Measurements from ENCODE around the gene KSR1.

DNA sequence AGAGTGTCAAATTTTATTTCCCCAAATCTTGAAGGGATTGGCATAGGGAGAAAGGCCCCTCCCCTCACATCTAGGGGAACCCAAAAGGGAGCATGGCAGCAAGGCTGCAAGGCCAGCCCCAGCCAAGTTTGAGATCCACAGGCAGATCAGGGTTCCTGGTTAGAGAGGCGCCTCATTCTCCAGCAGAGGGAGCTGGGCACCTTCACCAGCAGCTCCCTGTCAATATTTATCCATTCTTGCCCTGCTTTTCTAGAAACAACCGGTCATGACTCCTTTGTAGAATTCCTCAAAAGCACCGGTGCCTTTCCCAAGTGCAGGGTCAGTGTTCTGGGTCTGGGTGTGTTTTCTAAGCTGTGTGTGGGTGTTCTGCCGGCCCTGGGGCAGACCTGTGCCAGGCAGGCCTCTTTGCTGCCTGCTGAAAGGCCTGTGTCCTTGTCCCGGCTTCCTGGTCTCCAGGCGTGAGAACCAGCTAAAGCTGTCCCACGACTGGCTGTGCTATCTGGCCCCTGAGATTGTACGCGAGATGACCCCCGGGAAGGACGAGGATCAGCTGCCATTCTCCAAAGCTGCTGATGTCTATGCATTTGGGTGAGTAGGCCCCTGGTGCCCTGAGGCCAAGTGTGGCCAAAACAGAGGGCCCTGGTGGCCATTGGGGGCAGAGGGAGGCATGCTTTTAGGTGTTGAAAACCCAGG is 153.5 kb downstream of the KSR1 start:
- TF ChIP-seq HOMEZ (CRISPR knock-in tag; IDR thresholded peaks at IDR 0.05) (no peak), NFE2L1 (tag; IDR thresholded peaks at IDR 0.05; ENCODE audit: borderline replicate concordance, low read depth) (no peak), MAFG (tag; conservative IDR thresholded peaks at IDR 0.05) (no peak), HCFC1 (IDR thresholded peaks at IDR 0.05; ENCODE audit: low read depth, low read length) (no peak), SMARCC2 (IDR thresholded peaks at IDR 0.05; ENCODE audit: low read depth) (no peak), FOXA1 (IDR thresholded peaks at IDR 0.05; ENCODE audit: borderline replicate concordance) (no peak), FOXK1 (CRISPR knock-in tag; IDR thresholded peaks at IDR 0.05; ENCODE audit: borderline replicate concordance) (no peak), GABPA (tag; conservative IDR thresholded peaks at IDR 0.05; ENCODE audit: low read depth) (no peak), CCNT2 (IDR thresholded peaks at IDR 0.05; ENCODE audit: borderline replicate concordance, extremely low read depth, insufficient read length, low read depth, low read length) (no peak), CREB5 (CRISPR knock-in tag; IDR thresholded peaks at IDR 0.05) (no peak), ZBTB33 (CRISPR knock-in tag; IDR thresholded peaks at IDR 0.05) (no peak), TCF7 (IDR thresholded peaks at IDR 0.05; ENCODE audit: borderline replicate concordance) (no peak)
- TF ChIP-seq, protein P1, sequence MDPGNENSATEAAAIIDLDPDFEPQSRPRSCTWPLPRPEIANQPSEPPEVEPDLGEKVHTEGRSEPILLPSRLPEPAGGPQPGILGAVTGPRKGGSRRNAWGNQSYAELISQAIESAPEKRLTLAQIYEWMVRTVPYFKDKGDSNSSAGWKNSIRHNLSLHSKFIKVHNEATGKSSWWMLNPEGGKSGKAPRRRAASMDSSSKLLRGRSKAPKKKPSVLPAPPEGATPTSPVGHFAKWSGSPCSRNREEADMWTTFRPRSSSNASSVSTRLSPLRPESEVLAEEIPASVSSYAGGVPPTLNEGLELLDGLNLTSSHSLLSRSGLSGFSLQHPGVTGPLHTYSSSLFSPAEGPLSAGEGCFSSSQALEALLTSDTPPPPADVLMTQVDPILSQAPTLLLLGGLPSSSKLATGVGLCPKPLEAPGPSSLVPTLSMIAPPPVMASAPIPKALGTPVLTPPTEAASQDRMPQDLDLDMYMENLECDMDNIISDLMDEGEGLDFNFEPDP (CRISPR knock-in tag; IDR thresholded peaks at IDR 0.05): no peak
